Fibroblast of pulmonary artery (primary cell): ENCODE results near the gene KRT2.

Experiments
- DNase-seq: peaks from one replicate; pipeline ENCODE4 v3.0.0-alpha.2; 2010; ENCODE audit warnings: low read depth
- H3K4me3 ChIP-seq: replicated peaks from 2 replicates; pipeline ENCODE4 v1.5.1; 2011; ENCODE audit warnings: low read depth, mild to moderate bottlenecking, control low read depth, low read length, moderate library complexity
- TF ChIP-seq, protein P1 (sequence below): IDR thresholded peaks from 2 replicates; pipeline ENCODE4 v1.5.1; 2011; ENCODE audit warnings: mild to moderate bottlenecking, control low read depth, low read length, inconsistent platforms; ENCODE audit errors: missing control alignments

Gene KRT2

DNA sequence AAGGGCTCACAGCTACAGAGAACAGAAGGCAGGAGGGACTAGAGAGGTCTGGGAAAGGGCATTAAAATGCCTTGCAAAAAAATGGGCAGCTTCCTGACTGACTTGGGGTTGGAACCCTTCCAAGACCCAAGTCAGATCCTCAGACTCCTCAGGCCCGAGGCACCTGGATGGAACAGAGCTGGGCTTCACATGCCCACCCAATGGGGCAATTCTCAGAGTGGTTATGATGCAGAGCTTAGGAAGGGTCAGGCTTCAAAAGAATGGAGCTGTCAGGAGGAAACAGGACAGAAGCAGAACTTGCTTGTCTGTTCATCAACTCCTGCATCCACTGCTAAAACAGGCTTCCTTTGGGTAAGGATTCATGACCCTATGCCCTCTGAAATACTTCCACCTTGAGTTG, 37.9 kb upstream of the KRT2 start:
- no peak for DNase-seq
- TF ChIP-seq, protein P1, sequence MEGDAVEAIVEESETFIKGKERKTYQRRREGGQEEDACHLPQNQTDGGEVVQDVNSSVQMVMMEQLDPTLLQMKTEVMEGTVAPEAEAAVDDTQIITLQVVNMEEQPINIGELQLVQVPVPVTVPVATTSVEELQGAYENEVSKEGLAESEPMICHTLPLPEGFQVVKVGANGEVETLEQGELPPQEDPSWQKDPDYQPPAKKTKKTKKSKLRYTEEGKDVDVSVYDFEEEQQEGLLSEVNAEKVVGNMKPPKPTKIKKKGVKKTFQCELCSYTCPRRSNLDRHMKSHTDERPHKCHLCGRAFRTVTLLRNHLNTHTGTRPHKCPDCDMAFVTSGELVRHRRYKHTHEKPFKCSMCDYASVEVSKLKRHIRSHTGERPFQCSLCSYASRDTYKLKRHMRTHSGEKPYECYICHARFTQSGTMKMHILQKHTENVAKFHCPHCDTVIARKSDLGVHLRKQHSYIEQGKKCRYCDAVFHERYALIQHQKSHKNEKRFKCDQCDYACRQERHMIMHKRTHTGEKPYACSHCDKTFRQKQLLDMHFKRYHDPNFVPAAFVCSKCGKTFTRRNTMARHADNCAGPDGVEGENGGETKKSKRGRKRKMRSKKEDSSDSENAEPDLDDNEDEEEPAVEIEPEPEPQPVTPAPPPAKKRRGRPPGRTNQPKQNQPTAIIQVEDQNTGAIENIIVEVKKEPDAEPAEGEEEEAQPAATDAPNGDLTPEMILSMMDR, result no peak
- H3K4me3 ChIP-seq, result no peak overlapping the region

DNA sequence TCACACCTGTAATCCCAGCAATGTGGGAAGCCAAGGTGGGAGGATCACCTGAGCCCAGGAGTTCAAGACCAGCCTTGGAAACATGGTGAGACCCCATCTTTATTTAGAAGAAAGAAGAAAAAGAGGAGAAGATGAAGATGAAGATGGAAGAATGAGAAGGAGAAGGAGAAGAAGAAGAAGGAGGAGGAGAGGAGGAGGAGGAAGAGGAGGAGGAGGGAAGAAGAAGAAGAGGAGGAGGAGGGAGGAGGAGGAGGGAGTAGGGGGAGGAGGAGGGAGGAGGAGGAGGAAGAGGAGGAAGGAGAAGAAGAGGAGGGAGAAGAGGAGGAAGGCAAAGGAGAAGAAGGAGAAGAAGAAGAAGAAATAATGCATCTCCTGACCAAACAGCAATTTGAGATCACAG, 37.2 kb upstream of the KRT2 start:
- TF ChIP-seq, protein P1, result no peak
- no peak overlapping the region for H3K4me3 ChIP-seq

DNA sequence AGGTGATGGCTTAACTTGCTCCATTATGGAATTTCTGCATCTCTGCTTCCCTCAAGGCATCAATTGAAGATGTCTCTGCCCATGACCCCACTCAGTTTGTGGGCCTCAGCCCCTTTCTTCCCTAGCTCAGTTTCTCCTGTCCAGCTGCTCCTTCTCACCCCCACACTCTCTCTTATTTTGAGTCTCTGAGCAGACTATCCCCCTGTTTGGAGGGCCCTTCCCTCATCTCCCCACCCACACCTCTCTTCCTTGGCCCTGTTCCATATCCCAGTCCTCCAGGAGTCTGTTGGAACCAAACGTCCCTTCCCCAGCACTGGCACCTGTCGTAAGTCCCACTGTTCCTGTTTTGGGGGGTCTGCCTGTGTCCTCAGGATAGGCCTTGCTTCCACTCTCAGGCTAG, 36.5 kb upstream of the KRT2 start:
- TF ChIP-seq, protein P1, result no peak

More for the DNA sequence above, 37.2 kb upstream of the KRT2 start:
- DNase-seq, result no peak

DNA sequence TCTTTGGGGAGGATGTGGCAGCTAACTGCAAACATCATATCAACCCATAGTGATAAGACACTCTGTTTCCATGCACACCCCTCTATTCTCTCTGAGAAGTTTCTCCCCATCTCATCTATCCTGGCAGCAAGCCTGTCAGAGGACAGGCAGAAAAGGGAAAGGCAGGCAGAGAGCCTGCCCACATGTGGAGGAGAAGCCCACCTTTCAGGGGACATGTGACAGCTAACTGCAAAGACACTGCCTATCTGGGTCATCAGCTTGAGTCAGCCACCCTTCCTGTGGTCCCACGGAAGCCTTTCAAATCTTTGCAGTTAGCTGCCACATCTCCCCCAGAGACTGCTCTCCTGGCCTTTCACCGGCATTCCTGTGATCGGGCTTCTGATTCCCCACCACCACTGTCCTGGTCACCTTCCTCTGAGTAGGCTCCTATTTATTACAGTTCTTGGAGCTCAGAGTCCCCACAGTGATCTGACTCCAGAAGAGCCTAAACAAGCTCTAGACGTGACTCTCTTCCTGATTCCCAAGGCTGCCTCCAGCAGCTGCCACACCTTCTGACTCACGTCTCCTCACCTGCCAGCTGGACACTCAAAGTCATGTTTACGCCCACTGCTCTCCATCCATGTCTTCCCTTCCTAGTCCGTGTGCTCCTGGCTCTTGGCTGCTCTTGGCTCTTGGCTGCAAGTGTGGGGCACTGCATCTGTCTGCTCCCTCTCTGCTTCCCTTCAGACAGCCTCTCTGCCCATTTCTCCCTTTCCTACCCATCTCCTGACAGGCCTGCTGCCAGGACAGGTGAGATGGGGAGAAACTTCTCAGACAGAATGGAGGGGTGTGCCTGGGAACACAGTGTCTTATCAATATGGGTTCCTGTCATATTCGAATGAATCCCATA, 35.7 kb upstream of the KRT2 start:
- DNase-seq, result no peak

More for the DNA sequence above, 36.5 kb upstream of the KRT2 start:
- no peak for DNase-seq
- no peak overlapping the region for H3K4me3 ChIP-seq

DNA sequence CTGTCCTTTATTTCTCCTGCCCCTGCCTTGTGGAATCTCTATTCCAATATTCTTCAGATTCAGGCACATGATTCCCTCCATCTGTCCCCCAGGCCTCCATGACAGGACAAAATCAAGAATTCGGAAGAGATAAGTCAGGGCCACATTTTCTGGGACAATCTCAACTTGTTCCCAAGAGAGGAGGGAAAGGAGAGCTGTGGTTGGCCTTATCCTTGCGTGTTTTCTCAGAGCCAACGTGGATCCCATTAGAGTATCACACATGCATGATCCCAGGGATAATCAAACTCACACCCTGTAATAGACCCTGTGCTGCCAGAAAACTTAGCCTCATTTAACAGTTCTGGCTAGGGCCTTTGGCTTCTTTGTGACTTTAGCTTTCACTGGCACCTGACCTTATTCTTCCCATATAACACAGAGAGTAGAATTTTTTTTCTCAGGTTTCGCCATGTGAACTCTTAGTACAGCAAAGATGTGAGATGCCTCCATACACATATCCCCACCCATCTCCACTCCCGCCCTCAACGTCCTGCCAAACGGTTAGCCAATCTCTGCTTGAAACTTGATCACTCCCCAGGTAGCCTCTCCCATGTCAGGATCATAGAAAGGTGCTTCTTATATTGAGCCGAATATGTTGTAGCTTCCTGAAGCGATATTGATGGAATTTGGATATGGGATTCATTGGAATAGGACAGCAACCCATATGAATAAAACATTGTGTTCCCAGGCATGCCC, 34.9 kb upstream of the KRT2 start:
- DNase-seq, result no peak
- TF ChIP-seq, protein P1, result no peak
- H3K4me3 ChIP-seq, result no peak overlapping the region

More for the DNA sequence above, 35.7 kb upstream of the KRT2 start:
- H3K4me3 ChIP-seq, result no peak overlapping the region
- TF ChIP-seq, protein P1, result no peak

DNA sequence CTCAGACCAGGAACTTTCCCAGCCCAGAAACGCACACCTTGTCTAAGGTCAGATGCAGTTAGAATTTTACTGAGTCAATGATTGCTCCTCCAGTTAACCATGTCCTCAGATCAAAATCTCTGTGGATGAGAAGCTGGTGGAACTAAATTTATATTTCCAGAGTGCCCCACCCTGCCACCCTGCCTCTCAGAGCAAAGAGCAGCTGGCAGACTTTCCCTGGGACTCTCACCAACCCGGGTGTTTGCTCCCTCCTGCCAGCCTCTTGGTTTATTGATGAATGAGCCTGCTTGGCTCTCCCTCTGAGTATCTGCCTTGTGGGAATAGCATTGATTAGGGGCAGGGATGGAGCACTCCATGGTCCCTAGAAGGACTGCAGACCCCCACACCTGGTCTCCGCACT, 34.1 kb upstream of the KRT2 start:
- TF ChIP-seq, protein P1, result no peak
- no peak for DNase-seq
- no peak overlapping the region for H3K4me3 ChIP-seq
